ENCODE measurements around the gene LRRC45. TPM values are rescaled to one million over a fixed set of nuclear protein-coding genes. Genes with fewer than 3 reads are reported as not detected.
A peak's percentile ranks its signal among the peaks of the same experiment; 100 is the strongest.

The LRRC45 gene
- total and polyA plus RNA-seq, 2 experiments from 2014 or later, result 16.1 to 40.7 TPM

DNA sequence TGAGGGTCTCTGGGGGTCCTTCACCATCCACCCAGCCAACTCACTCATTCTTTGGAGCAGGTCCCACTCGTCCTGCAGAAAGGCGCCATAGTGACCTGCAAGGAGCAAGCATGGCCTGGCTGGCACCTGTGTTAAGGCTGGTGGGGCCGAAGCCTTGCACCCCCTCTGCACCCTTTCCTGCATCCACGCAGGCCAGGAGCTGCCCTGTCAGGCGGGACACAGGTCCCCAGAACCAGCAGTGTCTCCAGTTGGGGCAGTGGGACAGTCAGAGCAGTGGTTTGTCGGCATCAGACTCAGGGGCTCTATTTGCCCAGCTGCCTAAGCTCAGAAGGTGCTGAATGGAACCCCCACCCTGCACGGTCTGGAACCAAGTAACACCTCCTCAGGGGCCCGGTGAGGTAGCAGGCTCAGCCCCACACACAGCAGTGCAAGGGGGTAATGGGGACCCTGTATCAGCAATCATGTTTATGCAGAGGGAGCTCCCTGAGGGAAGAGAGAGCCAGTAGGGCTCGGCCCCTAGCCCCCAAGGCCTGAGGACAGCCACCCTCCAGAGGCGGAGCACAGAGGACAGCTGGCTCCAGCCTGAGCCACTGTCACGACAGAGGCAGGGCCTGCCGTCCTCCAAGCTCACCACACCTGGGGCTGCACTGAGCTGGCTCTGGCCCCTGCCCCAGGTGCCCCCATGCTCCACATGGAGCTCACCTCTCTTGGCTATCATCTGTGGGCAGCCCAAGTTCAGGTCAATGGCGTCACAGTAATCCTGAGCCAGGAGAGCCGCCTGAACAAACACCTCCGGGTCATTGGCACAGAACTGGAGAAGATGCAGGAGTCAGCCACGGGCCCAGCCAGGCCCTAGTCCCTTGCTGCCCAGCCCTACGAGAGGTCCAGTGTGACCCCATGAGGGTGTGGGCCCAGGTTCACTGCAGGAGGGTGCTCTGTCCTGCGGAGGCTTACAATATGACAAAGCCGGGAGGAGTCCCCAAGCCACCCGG lies 40.6 kb downstream of the LRRC45 start (continued):
- TF ChIP-seq, protein P1, sequence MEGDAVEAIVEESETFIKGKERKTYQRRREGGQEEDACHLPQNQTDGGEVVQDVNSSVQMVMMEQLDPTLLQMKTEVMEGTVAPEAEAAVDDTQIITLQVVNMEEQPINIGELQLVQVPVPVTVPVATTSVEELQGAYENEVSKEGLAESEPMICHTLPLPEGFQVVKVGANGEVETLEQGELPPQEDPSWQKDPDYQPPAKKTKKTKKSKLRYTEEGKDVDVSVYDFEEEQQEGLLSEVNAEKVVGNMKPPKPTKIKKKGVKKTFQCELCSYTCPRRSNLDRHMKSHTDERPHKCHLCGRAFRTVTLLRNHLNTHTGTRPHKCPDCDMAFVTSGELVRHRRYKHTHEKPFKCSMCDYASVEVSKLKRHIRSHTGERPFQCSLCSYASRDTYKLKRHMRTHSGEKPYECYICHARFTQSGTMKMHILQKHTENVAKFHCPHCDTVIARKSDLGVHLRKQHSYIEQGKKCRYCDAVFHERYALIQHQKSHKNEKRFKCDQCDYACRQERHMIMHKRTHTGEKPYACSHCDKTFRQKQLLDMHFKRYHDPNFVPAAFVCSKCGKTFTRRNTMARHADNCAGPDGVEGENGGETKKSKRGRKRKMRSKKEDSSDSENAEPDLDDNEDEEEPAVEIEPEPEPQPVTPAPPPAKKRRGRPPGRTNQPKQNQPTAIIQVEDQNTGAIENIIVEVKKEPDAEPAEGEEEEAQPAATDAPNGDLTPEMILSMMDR (conservative IDR thresholded peaks at IDR 0.05; ENCODE audit: low read depth in 2 of 2), result no peak
- TF ChIP-seq, protein P2, sequence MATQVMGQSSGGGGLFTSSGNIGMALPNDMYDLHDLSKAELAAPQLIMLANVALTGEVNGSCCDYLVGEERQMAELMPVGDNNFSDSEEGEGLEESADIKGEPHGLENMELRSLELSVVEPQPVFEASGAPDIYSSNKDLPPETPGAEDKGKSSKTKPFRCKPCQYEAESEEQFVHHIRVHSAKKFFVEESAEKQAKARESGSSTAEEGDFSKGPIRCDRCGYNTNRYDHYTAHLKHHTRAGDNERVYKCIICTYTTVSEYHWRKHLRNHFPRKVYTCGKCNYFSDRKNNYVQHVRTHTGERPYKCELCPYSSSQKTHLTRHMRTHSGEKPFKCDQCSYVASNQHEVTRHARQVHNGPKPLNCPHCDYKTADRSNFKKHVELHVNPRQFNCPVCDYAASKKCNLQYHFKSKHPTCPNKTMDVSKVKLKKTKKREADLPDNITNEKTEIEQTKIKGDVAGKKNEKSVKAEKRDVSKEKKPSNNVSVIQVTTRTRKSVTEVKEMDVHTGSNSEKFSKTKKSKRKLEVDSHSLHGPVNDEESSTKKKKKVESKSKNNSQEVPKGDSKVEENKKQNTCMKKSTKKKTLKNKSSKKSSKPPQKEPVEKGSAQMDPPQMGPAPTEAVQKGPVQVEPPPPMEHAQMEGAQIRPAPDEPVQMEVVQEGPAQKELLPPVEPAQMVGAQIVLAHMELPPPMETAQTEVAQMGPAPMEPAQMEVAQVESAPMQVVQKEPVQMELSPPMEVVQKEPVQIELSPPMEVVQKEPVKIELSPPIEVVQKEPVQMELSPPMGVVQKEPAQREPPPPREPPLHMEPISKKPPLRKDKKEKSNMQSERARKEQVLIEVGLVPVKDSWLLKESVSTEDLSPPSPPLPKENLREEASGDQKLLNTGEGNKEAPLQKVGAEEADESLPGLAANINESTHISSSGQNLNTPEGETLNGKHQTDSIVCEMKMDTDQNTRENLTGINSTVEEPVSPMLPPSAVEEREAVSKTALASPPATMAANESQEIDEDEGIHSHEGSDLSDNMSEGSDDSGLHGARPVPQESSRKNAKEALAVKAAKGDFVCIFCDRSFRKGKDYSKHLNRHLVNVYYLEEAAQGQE (IDR thresholded peaks at IDR 0.05; ENCODE audit: unreplicated experiment), result no peak
- TF ChIP-seq JUNB (IDR thresholded peaks at IDR 0.05; ENCODE audit: unreplicated experiment) (no peak), EZH2phosphoT487 (IDR thresholded peaks at IDR 0.05; ENCODE audit: unreplicated experiment) (no peak), ZNF331 (CRISPR knock-in tag; IDR thresholded peaks at IDR 0.05; ENCODE audit: low read depth) (no peak), ZNF114 (CRISPR knock-in tag; IDR thresholded peaks at IDR 0.05) (no peak)

DNA sequence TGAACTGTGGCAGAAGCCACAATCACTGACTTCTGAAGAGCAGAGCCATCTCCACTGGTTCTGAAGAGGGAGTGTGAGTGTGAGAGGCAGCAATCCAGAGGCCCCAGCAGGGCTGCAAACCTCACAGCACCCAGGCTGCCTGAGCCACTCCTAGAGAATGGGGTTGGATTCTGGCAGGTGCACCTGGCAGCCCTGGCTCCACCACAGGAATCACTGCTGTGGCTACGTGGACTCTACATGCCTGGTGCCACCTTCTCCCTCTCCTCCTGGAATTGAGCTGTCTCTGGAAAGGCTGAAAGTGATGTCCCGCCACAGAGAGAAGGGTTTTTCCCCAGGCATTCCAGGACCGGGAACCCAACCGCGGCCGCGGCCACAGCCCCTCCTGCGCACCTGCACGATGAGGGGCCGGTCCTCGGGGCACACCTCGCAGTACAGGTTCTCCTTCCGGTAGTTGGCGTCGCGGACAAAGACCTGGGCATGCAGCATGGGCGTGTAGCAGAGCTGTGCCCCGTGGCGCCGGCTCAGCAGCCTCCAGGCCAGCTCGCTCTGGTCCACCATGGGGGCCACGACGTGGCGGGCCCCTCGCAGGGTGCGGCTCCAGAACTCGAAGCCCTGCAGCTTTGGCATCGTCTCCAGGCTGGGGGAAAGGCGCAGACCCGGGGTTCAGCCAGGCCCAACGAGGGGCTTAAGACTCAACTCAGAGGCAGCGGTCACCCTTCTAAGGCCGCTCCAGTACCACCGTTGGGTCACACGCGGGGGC lies 41.5 kb downstream of the LRRC45 start:
- Mint-ChIP-seq H3K36me3 (ENCODE audit: low read depth) (peaks cover 4% of the 10 kb centered on the region), H3K27me3 (ENCODE audit: insufficient read depth, low read depth, poor library complexity) (peaks cover 5% of the 10 kb centered on the region), H3K4me1 (peaks cover 4% of the 10 kb centered on the region; the same call in 2 of the 3 replicates), H3K4me3 (peak overlapping the region; percentile 72), H3K27ac (no peak overlapping the region), H3K9me3 (no peaks in the 10 kb centered on the region)
- peak; percentile 23 for ATAC-seq
- H3K36me3 ChIP-seq (ENCODE audit: insufficient read depth), result no peaks in the 10 kb centered on the region
- peak overlapping the region; percentile 88 for H3K4me2 ChIP-seq
- H3K27ac ChIP-seq (ENCODE audit: low read depth), result no peak overlapping the region
- no peaks in the 10 kb centered on the region for H3K9me2 ChIP-seq (ENCODE audit: insufficient read depth)
- H3K27me3 ChIP-seq (ENCODE audit: insufficient read depth), result no peaks in the 10 kb centered on the region
- H3K4me1 ChIP-seq (ENCODE audit: insufficient read depth), result no peaks in the 10 kb centered on the region
- H3F3A ChIP-seq (replicated peaks; ENCODE audit: low read depth), result peaks cover 7% of the 10 kb centered on the region; the same call in 1 of the 2 replicates
- no peak overlapping the region for H2AFZ ChIP-seq
- H4K20me1 ChIP-seq (replicated peaks; ENCODE audit: insufficient read depth), result no peaks in the 10 kb centered on the region
- H3K4me3 ChIP-seq, result peak overlapping the region; percentile 77
- H3K79me2 ChIP-seq (replicated peaks; ENCODE audit: insufficient read depth), result no peaks in the 10 kb centered on the region
- DNase-seq (ENCODE audit: low spot score), result peak; percentile 24
- no peak for TF ChIP-seq ZNF114 (CRISPR knock-in tag; IDR thresholded peaks at IDR 0.05)
- TF ChIP-seq, protein P2 (IDR thresholded peaks at IDR 0.05; ENCODE audit: unreplicated experiment), result no peak
- no peak for TF ChIP-seq EZH2 (IDR thresholded peaks at IDR 0.05; ENCODE audit: low read depth, unreplicated experiment)
